OCI-LY7 (cell line): ENCODE data around the gene DNAJB5.

ENCODE experiments used
- EZH2phosphoT487 ChIP-seq: fragments of 200-600 bp; sonication (generic); IDR thresholded peaks from 2 replicates; pipeline ENCODE4 v1.6.1; 2018; ENCODE audit warnings: low read depth, borderline replicate concordance, mild to moderate bottlenecking, mixed run types, antibody characterized with exemption, low read length, moderate library complexity, mixed read lengths
- TF ChIP-seq, protein P1 (sequence below): fragments of 200-600 bp; sonication (generic); conservative IDR thresholded peaks from 2 replicates; pipeline ENCODE4 v1.5.1; 2014; ENCODE audit warnings: mild to moderate bottlenecking, antibody characterized with exemption, low read length, moderate library complexity, mixed read lengths

DNA sequence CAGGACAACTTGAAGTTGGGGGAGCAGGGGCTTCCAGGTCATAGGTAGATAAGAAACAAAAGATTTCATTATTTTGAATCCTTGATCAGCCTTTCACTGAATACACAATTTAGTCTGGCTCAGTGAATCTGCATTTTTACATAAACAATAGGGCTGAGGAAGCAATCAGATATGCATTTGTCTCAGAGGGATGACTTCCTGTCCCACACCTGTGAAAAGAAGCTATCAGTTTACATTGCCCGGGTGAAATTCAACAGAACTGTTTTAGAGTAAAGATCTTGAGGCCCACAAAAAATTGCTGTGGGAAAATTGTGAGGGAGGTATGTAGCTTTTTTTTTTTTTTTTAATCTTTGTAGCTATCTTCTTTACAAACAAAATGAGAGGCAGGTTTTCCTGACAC, 38.3 kb downstream of the DNAJB5 start:
- TF ChIP-seq, protein P1, sequence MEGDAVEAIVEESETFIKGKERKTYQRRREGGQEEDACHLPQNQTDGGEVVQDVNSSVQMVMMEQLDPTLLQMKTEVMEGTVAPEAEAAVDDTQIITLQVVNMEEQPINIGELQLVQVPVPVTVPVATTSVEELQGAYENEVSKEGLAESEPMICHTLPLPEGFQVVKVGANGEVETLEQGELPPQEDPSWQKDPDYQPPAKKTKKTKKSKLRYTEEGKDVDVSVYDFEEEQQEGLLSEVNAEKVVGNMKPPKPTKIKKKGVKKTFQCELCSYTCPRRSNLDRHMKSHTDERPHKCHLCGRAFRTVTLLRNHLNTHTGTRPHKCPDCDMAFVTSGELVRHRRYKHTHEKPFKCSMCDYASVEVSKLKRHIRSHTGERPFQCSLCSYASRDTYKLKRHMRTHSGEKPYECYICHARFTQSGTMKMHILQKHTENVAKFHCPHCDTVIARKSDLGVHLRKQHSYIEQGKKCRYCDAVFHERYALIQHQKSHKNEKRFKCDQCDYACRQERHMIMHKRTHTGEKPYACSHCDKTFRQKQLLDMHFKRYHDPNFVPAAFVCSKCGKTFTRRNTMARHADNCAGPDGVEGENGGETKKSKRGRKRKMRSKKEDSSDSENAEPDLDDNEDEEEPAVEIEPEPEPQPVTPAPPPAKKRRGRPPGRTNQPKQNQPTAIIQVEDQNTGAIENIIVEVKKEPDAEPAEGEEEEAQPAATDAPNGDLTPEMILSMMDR: no peak
- no peak for TF ChIP-seq EZH2phosphoT487
